GM12873 (cell line): Measurements from ENCODE around the gene ZNF358.

Source experiments
- CTCF ChIP-seq: IDR thresholded peaks from 2 replicates; pipeline ENCODE4 v1.5.1; 2012; ENCODE audit warnings: low read depth, mild to moderate bottlenecking, moderate library complexity, low read length, control low read depth; ENCODE audit not compliant: insufficient read depth; ENCODE audit errors: missing control alignments

ZNF358 gene

GRCh38 chr19:7515110-7515644 lies 726 bp upstream of the ZNF358 start:
- no peak for TF ChIP-seq CTCF

GRCh38 chr19:7516333-7516732 lies 430 bp downstream of the ZNF358 start:
- no peak for TF ChIP-seq CTCF

GRCh38 chr19:7516878-7517277 lies 975 bp downstream of the ZNF358 start:
- no peak for TF ChIP-seq CTCF

GRCh38 chr19:7519361-7520130 lies 3.6 kb downstream of the ZNF358 start:
- no peak for TF ChIP-seq CTCF

- no peak for TF ChIP-seq CTCF
Observed at GRCh38 chr19:7520131-7521051, 4.5 kb downstream of the ZNF358 start.

- no peak for TF ChIP-seq CTCF
Observed at GRCh38 chr19:7521551-7522071, 5.7 kb downstream of the ZNF358 start.
